H1 (cell line): Measurements from ENCODE around the gene SHISA6. TPM values are rescaled to one million over a fixed set of nuclear protein-coding genes. Genes with fewer than 3 reads are reported as not detected.

Source experiments
- CTCF ChIA-PET: fragments of 300-600 bp; sonication (Branson Sonifier 250); formaldehyde crosslinking; loops from one replicate; lab custom pipeline; 2021; ENCODE audit not compliant: partially characterized antibody; lab: Charles Lee
- POLR2A ChIA-PET: fragments of 300-600 bp; sonication (Branson Sonifier 250); formaldehyde crosslinking; loops from one replicate; lab custom pipeline; 2021; ENCODE audit warnings: inconsistent platforms; ENCODE audit not compliant: partially characterized antibody; lab: Charles Lee
- DNase-seq, 2 experiments: peaks; one replicate each; pipeline versions ENCODE4 v3.0.0 to v3.0.0-alpha.2; 2010 to 2022; ENCODE audit warnings: low spot score in 2 of 2, low read depth in 1 of 2, mixed read lengths in 1 of 2
- FAIRE-seq: peaks from 2 replicates; lab custom pipeline; 2011; peaks lifted over from hg19 to GRCh38; lab: Jason Lieb, UNC
- H2AFZ ChIP-seq: 2 replicates; pipeline ENCODE4 v1.8.1; 2012; ENCODE audit warnings: low read length, inconsistent platforms
- H2AK5ac ChIP-seq: 2 replicates; pipeline ENCODE4 v1.6.1; 2013; ENCODE audit warnings: low read depth, low read length
- H2BK120ac ChIP-seq: replicated peaks from 2 replicates; pipeline ENCODE3; 2013; ENCODE audit warnings: low read depth, low read length, inconsistent platforms
- H2BK12ac ChIP-seq: 2 replicates; pipeline ENCODE4 v1.6.1; 2013; ENCODE audit warnings: low read depth, low read length
- H2BK15ac ChIP-seq: 2 replicates; pipeline ENCODE4 v1.6.1; 2013; ENCODE audit warnings: low read length
- H2BK20ac ChIP-seq: 2 replicates; pipeline ENCODE4 v1.6.1; 2013; ENCODE audit warnings: low read length
- H2BK5ac ChIP-seq: 2 replicates; pipeline ENCODE4 v1.6.1; 2013; ENCODE audit warnings: low read depth, low read length
- H3K14ac ChIP-seq: 2 replicates; pipeline ENCODE4 v1.6.1; 2013; ENCODE audit warnings: inconsistent platforms; ENCODE audit not compliant: insufficient read length
- H3K18ac ChIP-seq: 2 replicates; pipeline ENCODE4 v1.6.1; 2013; ENCODE audit warnings: low read length; ENCODE audit errors: extremely low read depth
- H3K23ac ChIP-seq: 2 replicates; pipeline ENCODE4 v1.6.1; 2013; ENCODE audit warnings: inconsistent platforms; ENCODE audit not compliant: insufficient read length
- H3K23me2 ChIP-seq: 2 replicates; pipeline ENCODE4 v1.6.1; 2013; ENCODE audit warnings: low read depth, low read length
- H3K27ac ChIP-seq: 2 replicates; pipeline ENCODE4 v1.6.1; 2011; ENCODE audit warnings: low read depth, low read length, inconsistent platforms
- H3K27me3 ChIP-seq, 4 experiments: replicated peaks in 1 of 4; 1 replicate in 1 of 4; 2 replicates in 3 of 4; pipeline versions ENCODE4 v1.6.1 to v1.8.1; 2011 to 2013; ENCODE audit warnings: low read length in 3 of 4, mild to moderate bottlenecking in 3 of 4, inconsistent platforms in 2 of 4, mixed read lengths in 2 of 4, moderate library complexity in 1 of 4; ENCODE audit not compliant: control insufficient read depth in 3 of 4, insufficient read depth in 3 of 4; ENCODE audit errors: extremely low read depth in 1 of 4
- H3K36me3 ChIP-seq, 4 experiments: 2 replicates each; pipeline versions ENCODE4 v1.6.1 to v1.8.1; 2011 to 2013; ENCODE audit warnings: mild to moderate bottlenecking in 4 of 4, low read length in 3 of 4, moderate library complexity in 2 of 4, control low read depth in 1 of 4, inconsistent platforms in 1 of 4; ENCODE audit not compliant: insufficient read depth in 4 of 4, control insufficient read depth in 2 of 4
- H3K4ac ChIP-seq: replicated peaks from 2 replicates; pipeline ENCODE3; 2013; ENCODE audit warnings: low read length, low read depth, mixed read lengths, inconsistent platforms; ENCODE audit not compliant: insufficient read length
- H3K4me1 ChIP-seq, 4 experiments: replicated peaks in 1 of 4; 1 replicate in 1 of 4; 2 replicates in 3 of 4; pipeline versions ENCODE4 v1.6.1 to v1.8.1; 2011 to 2013; ENCODE audit warnings: low read length in 3 of 4, inconsistent platforms in 2 of 4, mixed read lengths in 1 of 4; ENCODE audit not compliant: insufficient read depth in 4 of 4, control insufficient read depth in 3 of 4
- H3K4me2 ChIP-seq, 2 experiments: 2 replicates each; pipeline versions ENCODE4 v1.6.1 to v1.8.1; 2011 to 2013; ENCODE audit warnings: low read depth in 2 of 2, low read length in 2 of 2, control low read depth in 1 of 2, inconsistent platforms in 1 of 2, mild to moderate bottlenecking in 1 of 2; ENCODE audit not compliant: insufficient read depth in 1 of 2
- H3K4me3 ChIP-seq, 4 experiments: fragments of 200-600, 300-600 bp in 1 of 4; sonication (generic), shearing (Covaris generic), sonication (Bioruptor Twin) in 1 of 4; 2 replicates each; pipeline versions ENCODE4 v1.5.1 to v1.8.1; 2011 to 2016; ENCODE audit warnings: low read length in 4 of 4, low read depth in 3 of 4, control low read depth in 2 of 4, inconsistent platforms in 2 of 4, mild to moderate bottlenecking in 2 of 4, mixed read lengths in 1 of 4, moderate library complexity in 1 of 4; ENCODE audit not compliant: insufficient read depth in 2 of 4; ENCODE audit errors: extremely low read depth in 1 of 4
- H3K56ac ChIP-seq: replicated peaks from 2 replicates; pipeline ENCODE3; 2013; ENCODE audit warnings: low read depth, mild to moderate bottlenecking, mixed read lengths, low read length, inconsistent platforms; ENCODE audit not compliant: insufficient read length
- H3K79me1 ChIP-seq: 2 replicates; pipeline ENCODE4 v1.6.1; 2013; ENCODE audit warnings: low read depth, low read length, control low read depth
- H3K79me2 ChIP-seq, 2 experiments: 2 replicates each; pipeline versions ENCODE4 v1.6.1 to v1.8.1; 2012 to 2013; ENCODE audit warnings: low read length in 2 of 2, mild to moderate bottlenecking in 2 of 2, inconsistent platforms in 1 of 2; ENCODE audit not compliant: insufficient read depth in 2 of 2, control insufficient read depth in 1 of 2
- H3K9ac ChIP-seq, 4 experiments: replicated peaks in 1 of 4; 1 replicate in 1 of 4; 2 replicates in 3 of 4; pipeline versions ENCODE4 v1.6.1 to v1.8.1; 2011 to 2013; ENCODE audit warnings: low read depth in 3 of 4, low read length in 3 of 4, control low read depth in 2 of 4, mild to moderate bottlenecking in 2 of 4, moderate library complexity in 2 of 4, inconsistent platforms in 1 of 4; ENCODE audit errors: extremely low read depth in 1 of 4
- H3K9me3 ChIP-seq, 2 experiments: 2 replicates each; pipeline versions ENCODE4 v1.6.1 to v1.8.1; 2012 to 2013; ENCODE audit warnings: mild to moderate bottlenecking in 2 of 2, moderate library complexity in 2 of 2, control low read depth in 1 of 2, inconsistent platforms in 1 of 2, low read depth in 1 of 2, low read length in 1 of 2, mixed read lengths in 1 of 2; ENCODE audit not compliant: insufficient read depth in 2 of 2
- H4K20me1 ChIP-seq, 2 experiments: replicated peaks in 1 of 2; 2 replicates each; pipeline versions ENCODE3 to v1.8.1; 2011 to 2013; ENCODE audit warnings: inconsistent platforms in 2 of 2, low read length in 2 of 2, mild to moderate bottlenecking in 1 of 2; ENCODE audit not compliant: insufficient read depth in 2 of 2, control insufficient read depth in 1 of 2
- H4K5ac ChIP-seq: 2 replicates; pipeline ENCODE4 v1.6.1; 2013; ENCODE audit warnings: low read length, low read depth, mixed read lengths, inconsistent platforms; ENCODE audit not compliant: insufficient read length
- H4K8ac ChIP-seq: 2 replicates; pipeline ENCODE4 v1.8.0; 2013; ENCODE audit warnings: mild to moderate bottlenecking, moderate library complexity, low read length, inconsistent platforms; ENCODE audit not compliant: insufficient read depth; ENCODE audit errors: extremely low read depth
- H4K91ac ChIP-seq: replicated peaks from 2 replicates; pipeline ENCODE3; 2013; ENCODE audit warnings: low read length, mixed read lengths, inconsistent platforms; ENCODE audit not compliant: insufficient read length
- PHF8 ChIP-seq: fragments of 200-600 bp; sonication (generic); conservative IDR thresholded peaks from 2 replicates; pipeline ENCODE4 v1.7.1; 2012; ENCODE audit warnings: low read depth, mild to moderate bottlenecking, inconsistent platforms, low read length, moderate library complexity
- POLR2A ChIP-seq, 2 experiments: IDR thresholded peaks; 1 replicate in 1 of 2; 2 replicates in 1 of 2; pipeline ENCODE4 v1.6.1; 2011; ENCODE audit warnings: low read depth in 2 of 2, low read length in 2 of 2, mild to moderate bottlenecking in 2 of 2; ENCODE audit errors: control extremely low read depth in 1 of 2
- RNF2 ChIP-seq: fragments of 200-900, 300-1000 bp; sonication (generic); IDR thresholded peaks from 2 replicates; pipeline ENCODE4 v1.7.1; 2016; ENCODE audit warnings: borderline replicate concordance, low read depth, mild to moderate bottlenecking, antibody characterized with exemption, low read length; ENCODE audit not compliant: poor library complexity, severe bottlenecking; ENCODE audit errors: missing control alignments
- WGBS, 2 experiments: shearing (Covaris generic) in 1 of 2; methylation state at CpG; one replicate each; pipeline versions ENCODE4 v1.1.6 to v1.1.7; 2013 to 2015; ENCODE audit warnings: low lambda C conversion rate in 2 of 2, mixed read lengths in 2 of 2, inconsistent platforms in 1 of 2, low coverage in 1 of 2, missing lambda C conversion rate in 1 of 2; ENCODE audit not compliant: insufficient replicate concordance in 2 of 2, insufficient coverage in 1 of 2, insufficient read length in 1 of 2; ENCODE audit errors: extremely low coverage in 1 of 2, missing lambda C conversion rate in 1 of 2; 5-methylcytosine and 5-hydroxymethylcytosine counted together
- polyA plus RNA-seq, 7 experiments: library from polyadenylated mRNA; depleted of rRNA in 3 of 7; stranded (reverse) in 5 of 7; unstranded in 2 of 7; fragments of >200 nt in 5 of 7; fragments of 200-250 nt in 2 of 7; gene quantifications; 1 replicate in 5 of 7; 2 replicates in 1 of 7; 4 replicates in 1 of 7; pipeline versions ENCODE4 v1.2.1 to v1.2.3, GENCODE V29; 2011 to 2013; ENCODE audit warnings: missing spikeins in 2 of 7, mixed read lengths in 2 of 7
- total RNA-seq: library from RNA; stranded (reverse); fragmentation: NEBNext Ultra II Directional; extraction: Animal tissue kit (Norgen Biotek cat#: 25700); gene quantifications from 2 replicates; pipeline ENCODE4 v1.2.1, GENCODE V29; 2021

Gene SHISA6
- total and polyA plus RNA-seq, 2 of the 8 experiments (the other 6 are each of a cell fraction or from before 2014, with no cell fraction given), result 2.9 to 4.8 TPM

- ChIA-PET POLR2A (no interaction called here), CTCF (interaction anchor here (0.6 to 3.5 kb wide), 6 partner anchors 11 to 394 kb away, joined by 3 to 12 read pairs (median 4); no protein-coding TSS in a partner anchor)
- peaks cover 0 to 1% of the 10 kb centered on the region in 2 experiments for H4K20me1 ChIP-seq
- no peak overlapping the region for H2AFZ ChIP-seq
- H3K4me3 ChIP-seq, result no peak overlapping the region
- no peak overlapping the region for H3K4me2 ChIP-seq
- no peak overlapping the region for H3K14ac ChIP-seq
- peaks cover 3% of the 10 kb centered on the region; the same call in 1 of the 2 replicates for H3K23me2 ChIP-seq
- H2AK5ac ChIP-seq, result no peak overlapping the region
- H4K5ac ChIP-seq, result no peak overlapping the region
- no peak overlapping the region for H2BK120ac ChIP-seq
- H3K27ac ChIP-seq, result no peak overlapping the region
- FAIRE-seq (no peak), DNase-seq (no peak)
- H4K91ac ChIP-seq, result no peak overlapping the region
- H2BK5ac ChIP-seq, result no peak overlapping the region
- H3K79me1 ChIP-seq, result no peaks in the 10 kb centered on the region
- no peak overlapping the region for H3K23ac ChIP-seq
- H3K27me3 ChIP-seq, result no peaks in the 10 kb centered on the region
- WGBS, 2 experiments, result 89% methylated on average over 15 of the region's 15 CpGs; no CpG with 5 or more reads in 1 of the 2 experiments
- no peaks in the 10 kb centered on the region for H3K36me3 ChIP-seq
- H3K9me3 ChIP-seq, result peaks cover 0 to 7% of the 10 kb centered on the region in 2 experiments; a peak in 1 of 4 replicates
- H4K8ac ChIP-seq, result no peak overlapping the region
- no peak overlapping the region for H3K56ac ChIP-seq
- H3K4ac ChIP-seq, result no peak overlapping the region
- no peak overlapping the region for H3K18ac ChIP-seq
- no peak overlapping the region for H2BK12ac ChIP-seq
- H2BK20ac ChIP-seq, result no peak overlapping the region
- H3K79me2 ChIP-seq, result no peaks in the 10 kb centered on the region
- no peak overlapping the region for H2BK15ac ChIP-seq
- H3K4me1 ChIP-seq, result peaks cover 0 to 2% (median under 1%) of the 10 kb centered on the region in 4 experiments; a peak in 2 of 7 replicates
- no peak overlapping the region for H3K9ac ChIP-seq
- TF ChIP-seq PHF8 (no peak), POLR2A (IDR thresholded peaks at IDR 0.05; ENCODE audit: control extremely low read depth in 1 of 2, low read depth in 2 of 2, low read length in 2 of 2) (no peak), RNF2 (no peak)
Measured at GRCh38 chr17:11278186-11278991, 37.4 kb downstream of the SHISA6 start.
